B cell (primary cell): ENCODE results near the gene VSTM2B. TPM values are rescaled to one million over a fixed set of nuclear protein-coding genes. Genes with fewer than 3 reads are reported as not detected.

ENCODE experiments used
- ATAC-seq: fragments of 200-7000 bp; cut with Tn5 transposase; one replicate; pipeline ENCODE4 v1.10.0; 2021; ENCODE audit warnings: low read depth, mild to moderate bottlenecking, moderate number of reproducible peaks, moderate library complexity
- CTCF ChIA-PET: fragments of 350-600 bp; sonication (Branson Sonifier 250); formaldehyde crosslinking; loops from one replicate; lab custom pipeline; 2021; ENCODE audit warnings: antibody characterized with exemption, inconsistent platforms; lab: Charles Lee
- POLR2A ChIA-PET: fragments of 350-600 bp; sonication (Branson Sonifier 250); formaldehyde crosslinking; loops from one replicate; lab custom pipeline; 2021; ENCODE audit warnings: antibody characterized with exemption; lab: Charles Lee
- DNase-seq: peaks from one replicate; pipeline ENCODE4 v3.0.0; 2013
- H2AFZ ChIP-seq: 2 replicates; pipeline ENCODE4 v1.6.1; 2012; ENCODE audit warnings: mild to moderate bottlenecking, low read depth, low read length; ENCODE audit not compliant: insufficient read depth, poor library complexity, severe bottlenecking
- H3K27ac ChIP-seq, 2 donors: 1 replicate in 1 of 2; 2 replicates in 1 of 2; pipeline ENCODE4 v1.5.1; 2012 to 2013; ENCODE audit warnings: low read length in 2 of 2, mild to moderate bottlenecking in 2 of 2, moderate library complexity in 1 of 2
- H3K27me3 ChIP-seq, 4 experiments: fragments of 200-600 bp in 1 of 4; sonication (generic) in 1 of 4; replicated peaks in 1 of 4; 1 replicate in 2 of 4; 2 replicates in 2 of 4; pipeline versions ENCODE4 v1.6.1 to v1.7.0; 2013 to 2016; ENCODE audit warnings: low read length in 3 of 4, mild to moderate bottlenecking in 2 of 4, mixed read lengths in 1 of 4, moderate library complexity in 1 of 4; ENCODE audit not compliant: insufficient read depth in 4 of 4, control insufficient read depth in 3 of 4; ENCODE audit errors: control extremely low read depth in 1 of 4
- H3K36me3 ChIP-seq, 2 experiments: replicated peaks in 1 of 2; 1 replicate in 1 of 2; 2 replicates in 1 of 2; pipeline versions ENCODE4 v1.6.1 to v1.7.1; 2013; ENCODE audit warnings: low read length in 1 of 2; ENCODE audit not compliant: insufficient read depth in 2 of 2, control insufficient read depth in 1 of 2; ENCODE audit errors: control extremely low read depth in 1 of 2, extremely low read depth in 1 of 2
- H3K4me1 ChIP-seq, 2 donors: fragments of 200-600 bp in 1 of 2; sonication (generic) in 1 of 2; 1 replicate in 1 of 2; 2 replicates in 1 of 2; pipeline versions ENCODE4 v1.5.1 to v1.6.1; 2013 to 2017; ENCODE audit warnings: low read length in 2 of 2; ENCODE audit not compliant: control insufficient read depth in 2 of 2, insufficient read depth in 2 of 2
- H3K4me2 ChIP-seq: replicated peaks from 2 replicates; pipeline ENCODE3; 2012; ENCODE audit warnings: mild to moderate bottlenecking, low read depth, low read length; ENCODE audit not compliant: poor library complexity, severe bottlenecking
- H3K4me3 ChIP-seq, 5 experiments: fragments of 200-600 bp in 1 of 5; sonication (generic) in 1 of 5; 1 replicate in 3 of 5; 2 replicates in 2 of 5; pipeline versions ENCODE4 v1.5.1 to v1.7.0; 2011 to 2016; ENCODE audit warnings: low read length in 4 of 5, mild to moderate bottlenecking in 4 of 5, low read depth in 2 of 5, control low read depth in 1 of 5, moderate library complexity in 1 of 5; ENCODE audit not compliant: insufficient read depth in 1 of 5; ENCODE audit errors: control extremely low read depth in 1 of 5, extremely low read depth in 1 of 5
- H3K79me2 ChIP-seq: fragments of 200-600 bp; sonication (generic); one replicate; pipeline ENCODE4 v1.6.0; 2016; ENCODE audit warnings: low read length; ENCODE audit not compliant: control insufficient read depth, insufficient read depth
- H3K9ac ChIP-seq: fragments of 200-600 bp; sonication (generic); 2 replicates; pipeline ENCODE4 v1.6.1; 2017; ENCODE audit warnings: mild to moderate bottlenecking, low read length, moderate library complexity
- H3K9me3 ChIP-seq, 3 donors: one replicate each; pipeline versions ENCODE4 v1.6.1 to v1.7.1; 2013; ENCODE audit warnings: low read length in 2 of 3; ENCODE audit not compliant: control insufficient read depth in 2 of 3, insufficient read depth in 1 of 3; ENCODE audit errors: control extremely low read depth in 1 of 3
- H4K20me1 ChIP-seq: 2 replicates; pipeline ENCODE4 v1.6.0; 2012; ENCODE audit warnings: mild to moderate bottlenecking, low read length; ENCODE audit not compliant: insufficient read depth, control insufficient read depth, poor library complexity, severe bottlenecking
- H3K27ac Mint-ChIP-seq: one replicate; pipeline ENCODE4 v1.8.0; 2021; ENCODE audit warnings: mixed read lengths
- H3K27me3 Mint-ChIP-seq: one replicate; pipeline ENCODE4 v1.8.0; 2021; ENCODE audit warnings: mixed read lengths
- H3K4me1 Mint-ChIP-seq: one replicate; pipeline ENCODE4 v1.8.0; 2021; ENCODE audit warnings: mixed read lengths
- H3K4me3 Mint-ChIP-seq: one replicate; pipeline ENCODE4 v1.8.0; 2021; ENCODE audit warnings: mixed read lengths
- H3K9me3 Mint-ChIP-seq: one replicate; pipeline ENCODE4 v1.8.0; 2022; ENCODE audit warnings: mixed read lengths; ENCODE audit not compliant: insufficient read depth
- CTCF ChIP-seq: fragments of 200-600 bp; IDR thresholded peaks from one replicate; pipeline ENCODE4 v1.8.0; 2022; ENCODE audit warnings: antibody characterized with exemption, mild to moderate bottlenecking
- EZH2 ChIP-seq: IDR thresholded peaks from 2 replicates; pipeline ENCODE4 v1.6.1; 2012; ENCODE audit warnings: borderline replicate concordance, low read depth, mild to moderate bottlenecking, moderate library complexity, low read length; ENCODE audit not compliant: insufficient read depth, poor library complexity, severe bottlenecking
- WGBS: methylation state at CpG from one replicate; pipeline ENCODE4 v1.1.5; 2013; ENCODE audit warnings: missing lambda C conversion rate; ENCODE audit not compliant: insufficient coverage; 5-methylcytosine and 5-hydroxymethylcytosine counted together
- intact Hi-C: fragments of 100-400 bp; cut with micrococcal nuclease; formaldehyde crosslinking; loops from one replicate; pipeline ENCODE4 v1.10.0; 2022
- polyA plus RNA-seq: library from polyadenylated mRNA; depleted of rRNA; stranded (reverse); fragments of >200 nt; gene quantifications from 2 replicates; pipeline ENCODE4 v1.2.3, GENCODE V29; 2012
- total RNA-seq, 2 donors: library from RNA; stranded (reverse); fragments of 120-200 nt in 1 of 2; gene quantifications; 1 replicate in 1 of 2; 2 replicates in 1 of 2; pipeline versions ENCODE4 v1.2.3 to v1.2.4, GENCODE V29; 2013 to 2022

Gene VSTM2B
- total and polyA plus RNA-seq, 2 donors (not counting 1 experiment from before 2014, with no cell fraction given), result not detected

DNA sequence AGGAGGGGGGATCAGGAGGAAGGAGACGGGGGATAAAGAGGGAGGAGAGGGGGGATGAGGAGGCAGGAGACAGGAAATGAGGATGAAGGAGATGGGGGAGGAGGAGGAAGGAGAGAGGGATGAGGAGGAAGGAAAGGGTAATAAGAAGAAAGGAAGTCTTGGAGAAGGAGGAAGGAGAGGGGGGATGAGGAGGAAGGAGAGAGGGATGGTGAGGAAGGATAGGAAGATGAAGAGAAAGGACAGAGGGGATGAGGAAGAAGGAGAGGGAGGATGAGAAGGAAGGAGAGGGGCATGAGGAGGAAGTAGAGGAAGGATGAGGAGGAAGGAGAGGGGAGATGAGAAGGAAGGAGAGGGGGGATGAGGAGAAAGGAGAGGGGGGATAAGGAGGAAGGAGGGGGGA lies 13.0 kb upstream of the VSTM2B start:
- no peaks in the 10 kb centered on the region for H3K4me1 Mint-ChIP-seq
- Histone ChIP-seq H4K20me1 (no peaks in the 10 kb centered on the region), H3K79me2 (no peaks in the 10 kb centered on the region), H3K27ac (no peak overlapping the region), H3K4me3 (no peak overlapping the region), H2AFZ (no peak overlapping the region), H3K36me3 (no peaks in the 10 kb centered on the region), H3K9me3 (peaks cover 0 to 26% (median 0%) of the 10 kb centered on the region in 3 donors), H3K4me2 (no peak overlapping the region), H3K9ac (no peak overlapping the region), H3K4me1 (no peaks in the 10 kb centered on the region), H3K27me3 (peaks cover 0 to 5% (median 0%) of the 10 kb centered on the region in 4 experiments)
- DNase-seq, result no peak
- TF ChIP-seq CTCF (no peak), EZH2 (no peak)
- 68% methylated on average over 1 of the region's 1 CpG for WGBS
- ChIA-PET POLR2A (no interaction called here), CTCF (no interaction called here)
- H3K4me3 Mint-ChIP-seq, result no peak overlapping the region
- intact Hi-C loops, result no loop called here
- peaks cover 7% of the 10 kb centered on the region for H3K27me3 Mint-ChIP-seq
- H3K27ac Mint-ChIP-seq, result no peak overlapping the region
- ATAC-seq, result no peak
- no peaks in the 10 kb centered on the region for H3K9me3 Mint-ChIP-seq

- CTCF ChIA-PET, result no interaction called here
- peaks cover 0 to 21% (median 0%) of the 10 kb centered on the region in 3 donors for H3K9me3 ChIP-seq
- no peaks in the 10 kb centered on the region for H4K20me1 ChIP-seq
These were observed 11.1 kb upstream of the VSTM2B start for GRCh38 chr19:29514525-29515232.

More at GRCh38 chr19:29514525-29515232, 11.1 kb upstream of the VSTM2B start:
- Histone ChIP-seq H3K4me1 (no peaks in the 10 kb centered on the region), H3K9ac (no peak overlapping the region), H2AFZ (no peak overlapping the region), H3K27me3 (peaks cover 0 to 5% (median 0%) of the 10 kb centered on the region in 4 experiments), H3K4me2 (no peak overlapping the region), H3K36me3 (no peaks in the 10 kb centered on the region), H3K27ac (no peak overlapping the region), H3K4me3 (no peak overlapping the region), H3K79me2 (no peaks in the 10 kb centered on the region)
- POLR2A ChIA-PET, result no interaction called here
- H3K27ac Mint-ChIP-seq, result no peak overlapping the region
- no peak for DNase-seq
- no peak overlapping the region for H3K4me3 Mint-ChIP-seq
- H3K4me1 Mint-ChIP-seq, result no peaks in the 10 kb centered on the region
- H3K9me3 Mint-ChIP-seq, result no peaks in the 10 kb centered on the region
- TF ChIP-seq EZH2 (no peak), CTCF (no peak)
- intact Hi-C loops, result no loop called here
- 90% methylated on average over 5 of the region's 8 CpGs for WGBS
- peaks cover 3% of the 10 kb centered on the region for H3K27me3 Mint-ChIP-seq
- ATAC-seq, result no peak
